H1 (cell line): ENCODE results near the gene TANC1. TPM values are rescaled to one million over a fixed set of nuclear protein-coding genes. Genes with fewer than 3 reads are reported as not detected.

ENCODE experiments used
- CTCF ChIA-PET: fragments of 300-600 bp; sonication (Branson Sonifier 250); formaldehyde crosslinking; loops from one replicate; lab custom pipeline; 2021; ENCODE audit not compliant: partially characterized antibody; lab: Charles Lee
- POLR2A ChIA-PET: fragments of 300-600 bp; sonication (Branson Sonifier 250); formaldehyde crosslinking; loops from one replicate; lab custom pipeline; 2021; ENCODE audit warnings: inconsistent platforms; ENCODE audit not compliant: partially characterized antibody; lab: Charles Lee
- DNase-seq, 2 experiments: peaks; one replicate each; pipeline versions ENCODE4 v3.0.0 to v3.0.0-alpha.2; 2010 to 2022; ENCODE audit warnings: low spot score in 2 of 2, low read depth in 1 of 2, mixed read lengths in 1 of 2
- FAIRE-seq: peaks from 2 replicates; lab custom pipeline; 2011; peaks lifted over from hg19 to GRCh38; lab: Jason Lieb, UNC
- H2AFZ ChIP-seq: 2 replicates; pipeline ENCODE4 v1.8.1; 2012; ENCODE audit warnings: low read length, inconsistent platforms
- H2AK5ac ChIP-seq: 2 replicates; pipeline ENCODE4 v1.6.1; 2013; ENCODE audit warnings: low read depth, low read length
- H2BK120ac ChIP-seq: replicated peaks from 2 replicates; pipeline ENCODE3; 2013; ENCODE audit warnings: low read depth, low read length, inconsistent platforms
- H2BK12ac ChIP-seq: 2 replicates; pipeline ENCODE4 v1.6.1; 2013; ENCODE audit warnings: low read depth, low read length
- H2BK15ac ChIP-seq: 2 replicates; pipeline ENCODE4 v1.6.1; 2013; ENCODE audit warnings: low read length
- H2BK20ac ChIP-seq: 2 replicates; pipeline ENCODE4 v1.6.1; 2013; ENCODE audit warnings: low read length
- H2BK5ac ChIP-seq: 2 replicates; pipeline ENCODE4 v1.6.1; 2013; ENCODE audit warnings: low read depth, low read length
- H3K14ac ChIP-seq: 2 replicates; pipeline ENCODE4 v1.6.1; 2013; ENCODE audit warnings: inconsistent platforms; ENCODE audit not compliant: insufficient read length
- H3K18ac ChIP-seq: 2 replicates; pipeline ENCODE4 v1.6.1; 2013; ENCODE audit warnings: low read length; ENCODE audit errors: extremely low read depth
- H3K23ac ChIP-seq: 2 replicates; pipeline ENCODE4 v1.6.1; 2013; ENCODE audit warnings: inconsistent platforms; ENCODE audit not compliant: insufficient read length
- H3K23me2 ChIP-seq: 2 replicates; pipeline ENCODE4 v1.6.1; 2013; ENCODE audit warnings: low read depth, low read length
- H3K27ac ChIP-seq: 2 replicates; pipeline ENCODE4 v1.6.1; 2011; ENCODE audit warnings: low read depth, low read length, inconsistent platforms
- H3K27me3 ChIP-seq, 4 experiments: replicated peaks in 1 of 4; 1 replicate in 1 of 4; 2 replicates in 3 of 4; pipeline versions ENCODE4 v1.6.1 to v1.8.1; 2011 to 2013; ENCODE audit warnings: low read length in 3 of 4, mild to moderate bottlenecking in 3 of 4, inconsistent platforms in 2 of 4, mixed read lengths in 2 of 4, moderate library complexity in 1 of 4; ENCODE audit not compliant: control insufficient read depth in 3 of 4, insufficient read depth in 3 of 4; ENCODE audit errors: extremely low read depth in 1 of 4
- H3K36me3 ChIP-seq, 4 experiments: 2 replicates each; pipeline versions ENCODE4 v1.6.1 to v1.8.1; 2011 to 2013; ENCODE audit warnings: mild to moderate bottlenecking in 4 of 4, low read length in 3 of 4, moderate library complexity in 2 of 4, control low read depth in 1 of 4, inconsistent platforms in 1 of 4; ENCODE audit not compliant: insufficient read depth in 4 of 4, control insufficient read depth in 2 of 4
- H3K4ac ChIP-seq: replicated peaks from 2 replicates; pipeline ENCODE3; 2013; ENCODE audit warnings: low read length, low read depth, mixed read lengths, inconsistent platforms; ENCODE audit not compliant: insufficient read length
- H3K4me1 ChIP-seq, 4 experiments: replicated peaks in 1 of 4; 1 replicate in 1 of 4; 2 replicates in 3 of 4; pipeline versions ENCODE4 v1.6.1 to v1.8.1; 2011 to 2013; ENCODE audit warnings: low read length in 3 of 4, inconsistent platforms in 2 of 4, mixed read lengths in 1 of 4; ENCODE audit not compliant: insufficient read depth in 4 of 4, control insufficient read depth in 3 of 4
- H3K4me2 ChIP-seq, 2 experiments: 2 replicates each; pipeline versions ENCODE4 v1.6.1 to v1.8.1; 2011 to 2013; ENCODE audit warnings: low read depth in 2 of 2, low read length in 2 of 2, control low read depth in 1 of 2, inconsistent platforms in 1 of 2, mild to moderate bottlenecking in 1 of 2; ENCODE audit not compliant: insufficient read depth in 1 of 2
- H3K4me3 ChIP-seq, 4 experiments: fragments of 200-600, 300-600 bp in 1 of 4; sonication (generic), shearing (Covaris generic), sonication (Bioruptor Twin) in 1 of 4; 2 replicates each; pipeline versions ENCODE4 v1.5.1 to v1.8.1; 2011 to 2016; ENCODE audit warnings: low read length in 4 of 4, low read depth in 3 of 4, control low read depth in 2 of 4, inconsistent platforms in 2 of 4, mild to moderate bottlenecking in 2 of 4, mixed read lengths in 1 of 4, moderate library complexity in 1 of 4; ENCODE audit not compliant: insufficient read depth in 2 of 4; ENCODE audit errors: extremely low read depth in 1 of 4
- H3K56ac ChIP-seq: replicated peaks from 2 replicates; pipeline ENCODE3; 2013; ENCODE audit warnings: low read depth, mild to moderate bottlenecking, mixed read lengths, low read length, inconsistent platforms; ENCODE audit not compliant: insufficient read length
- H3K79me1 ChIP-seq: 2 replicates; pipeline ENCODE4 v1.6.1; 2013; ENCODE audit warnings: low read depth, low read length, control low read depth
- H3K79me2 ChIP-seq, 2 experiments: 2 replicates each; pipeline versions ENCODE4 v1.6.1 to v1.8.1; 2012 to 2013; ENCODE audit warnings: low read length in 2 of 2, mild to moderate bottlenecking in 2 of 2, inconsistent platforms in 1 of 2; ENCODE audit not compliant: insufficient read depth in 2 of 2, control insufficient read depth in 1 of 2
- H3K9ac ChIP-seq, 4 experiments: replicated peaks in 1 of 4; 1 replicate in 1 of 4; 2 replicates in 3 of 4; pipeline versions ENCODE4 v1.6.1 to v1.8.1; 2011 to 2013; ENCODE audit warnings: low read depth in 3 of 4, low read length in 3 of 4, control low read depth in 2 of 4, mild to moderate bottlenecking in 2 of 4, moderate library complexity in 2 of 4, inconsistent platforms in 1 of 4; ENCODE audit errors: extremely low read depth in 1 of 4
- H3K9me3 ChIP-seq, 2 experiments: 2 replicates each; pipeline versions ENCODE4 v1.6.1 to v1.8.1; 2012 to 2013; ENCODE audit warnings: mild to moderate bottlenecking in 2 of 2, moderate library complexity in 2 of 2, control low read depth in 1 of 2, inconsistent platforms in 1 of 2, low read depth in 1 of 2, low read length in 1 of 2, mixed read lengths in 1 of 2; ENCODE audit not compliant: insufficient read depth in 2 of 2
- H4K20me1 ChIP-seq, 2 experiments: replicated peaks in 1 of 2; 2 replicates each; pipeline versions ENCODE3 to v1.8.1; 2011 to 2013; ENCODE audit warnings: inconsistent platforms in 2 of 2, low read length in 2 of 2, mild to moderate bottlenecking in 1 of 2; ENCODE audit not compliant: insufficient read depth in 2 of 2, control insufficient read depth in 1 of 2
- H4K5ac ChIP-seq: 2 replicates; pipeline ENCODE4 v1.6.1; 2013; ENCODE audit warnings: low read length, low read depth, mixed read lengths, inconsistent platforms; ENCODE audit not compliant: insufficient read length
- H4K8ac ChIP-seq: 2 replicates; pipeline ENCODE4 v1.8.0; 2013; ENCODE audit warnings: mild to moderate bottlenecking, moderate library complexity, low read length, inconsistent platforms; ENCODE audit not compliant: insufficient read depth; ENCODE audit errors: extremely low read depth
- H4K91ac ChIP-seq: replicated peaks from 2 replicates; pipeline ENCODE3; 2013; ENCODE audit warnings: low read length, mixed read lengths, inconsistent platforms; ENCODE audit not compliant: insufficient read length
- ASH2L ChIP-seq: fragments of 200-600, 300-600 bp; sonication (generic); IDR thresholded peaks from one replicate; pipeline ENCODE4 v1.7.1; 2017; ENCODE audit warnings: low read length
- BCL11A ChIP-seq, 2 experiments: IDR thresholded peaks; one replicate each; pipeline ENCODE4 v1.6.1; 2011; ENCODE audit warnings: low read depth in 2 of 2, low read length in 2 of 2, mild to moderate bottlenecking in 2 of 2
- CHD1 ChIP-seq: IDR thresholded peaks from 2 replicates; pipeline ENCODE4 v1.6.1; 2012; ENCODE audit warnings: low read depth, low read length, improper control_type of control experiment
- CTBP2 ChIP-seq: IDR thresholded peaks from 2 replicates; pipeline ENCODE4 v1.7.0; 2011; ENCODE audit warnings: borderline replicate concordance, mild to moderate bottlenecking, moderate library complexity, mixed read lengths, low read length; ENCODE audit not compliant: insufficient read depth, insufficient read length
- HDAC2 ChIP-seq, 2 experiments: fragments of 300-600 bp in 1 of 2; sonication (generic) in 1 of 2; IDR thresholded peaks; 2 replicates each; pipeline ENCODE4 v1.6.1; 2011 to 2012; ENCODE audit warnings: low read depth in 2 of 2, low read length in 2 of 2, mild to moderate bottlenecking in 2 of 2, moderate library complexity in 2 of 2, borderline replicate concordance in 1 of 2, inconsistent platforms in 1 of 2
- KDM5A ChIP-seq: fragments of 200-600 bp; IDR thresholded peaks from 2 replicates; pipeline ENCODE4 v1.7.1; 2012; ENCODE audit warnings: mild to moderate bottlenecking, low read length, inconsistent platforms, mixed read lengths
- PHF8 ChIP-seq: fragments of 200-600 bp; sonication (generic); conservative IDR thresholded peaks from 2 replicates; pipeline ENCODE4 v1.7.1; 2012; ENCODE audit warnings: low read depth, mild to moderate bottlenecking, inconsistent platforms, low read length, moderate library complexity
- RBBP5 ChIP-seq: IDR thresholded peaks from 2 replicates; pipeline ENCODE4 v1.7.1; 2012; ENCODE audit warnings: low read depth, mild to moderate bottlenecking, inconsistent platforms, low read length, moderate library complexity, borderline replicate concordance
- RFX5 ChIP-seq: IDR thresholded peaks from 2 replicates; pipeline ENCODE4 v1.6.1; 2011; ENCODE audit warnings: low read depth, low read length, improper control_type of control experiment, borderline replicate concordance
- SP1 ChIP-seq: IDR thresholded peaks from 2 replicates; pipeline ENCODE4 v1.6.1; 2011; ENCODE audit warnings: low read depth, low read length
- SP4 ChIP-seq: IDR thresholded peaks from 2 replicates; pipeline ENCODE4 v1.6.1; 2012; ENCODE audit warnings: low read length, inconsistent platforms
- TAF7 ChIP-seq: optimal IDR thresholded peaks from 2 replicates; pipeline ENCODE3; 2011; ENCODE audit warnings: low read depth, mild to moderate bottlenecking, inconsistent platforms, low read length, moderate library complexity, borderline replicate concordance
- TCF12 ChIP-seq: IDR thresholded peaks from 2 replicates; pipeline ENCODE4 v1.6.1; 2011; ENCODE audit warnings: low read depth, mild to moderate bottlenecking, low read length
- TEAD4 ChIP-seq: IDR thresholded peaks from 2 replicates; pipeline ENCODE4 v1.6.1; 2012; ENCODE audit warnings: low read depth, low read length, inconsistent platforms, mixed read lengths
- ZNF274 ChIP-seq: IDR thresholded peaks from 2 replicates; pipeline ENCODE4 v1.7.0; 2012; ENCODE audit warnings: low read length, borderline replicate concordance; ENCODE audit errors: extremely low read depth
- WGBS, 2 experiments: shearing (Covaris generic) in 1 of 2; methylation state at CpG; one replicate each; pipeline versions ENCODE4 v1.1.6 to v1.1.7; 2013 to 2015; ENCODE audit warnings: low lambda C conversion rate in 2 of 2, mixed read lengths in 2 of 2, inconsistent platforms in 1 of 2, low coverage in 1 of 2, missing lambda C conversion rate in 1 of 2; ENCODE audit not compliant: insufficient replicate concordance in 2 of 2, insufficient coverage in 1 of 2, insufficient read length in 1 of 2; ENCODE audit errors: extremely low coverage in 1 of 2, missing lambda C conversion rate in 1 of 2; 5-methylcytosine and 5-hydroxymethylcytosine counted together
- polyA plus RNA-seq, 7 experiments: library from polyadenylated mRNA; depleted of rRNA in 3 of 7; stranded (reverse) in 5 of 7; unstranded in 2 of 7; fragments of >200 nt in 5 of 7; fragments of 200-250 nt in 2 of 7; gene quantifications; 1 replicate in 5 of 7; 2 replicates in 1 of 7; 4 replicates in 1 of 7; pipeline versions ENCODE4 v1.2.1 to v1.2.3, GENCODE V29; 2011 to 2013; ENCODE audit warnings: missing spikeins in 2 of 7, mixed read lengths in 2 of 7
- total RNA-seq: library from RNA; stranded (reverse); fragmentation: NEBNext Ultra II Directional; extraction: Animal tissue kit (Norgen Biotek cat#: 25700); gene quantifications from 2 replicates; pipeline ENCODE4 v1.2.1, GENCODE V29; 2021

TANC1 gene
- total and polyA plus RNA-seq, 2 of the 8 experiments (the other 6 are each of a cell fraction or from before 2014, with no cell fraction given), result 4.1 to 7.6 TPM

- H3K79me1 ChIP-seq, result no peaks in the 10 kb centered on the region
- no peak overlapping the region for H4K5ac ChIP-seq
- H3K56ac ChIP-seq, result no peak overlapping the region
- no peak overlapping the region for H2BK20ac ChIP-seq
- no peaks in the 10 kb centered on the region for H3K27me3 ChIP-seq
- POLR2A ChIA-PET, result no interaction called here
- no peak overlapping the region for H3K23ac ChIP-seq
- no peak overlapping the region for H2BK12ac ChIP-seq
- no peak overlapping the region for H2AFZ ChIP-seq
- WGBS, 2 experiments, result 81% methylated on average over 4 of the region's 4 CpGs; no CpG with 5 or more reads in 1 of the 2 experiments
- H3K9ac ChIP-seq, result no peak overlapping the region
- DNase-seq, result no peak
- H2BK120ac ChIP-seq, result no peak overlapping the region
- H2AK5ac ChIP-seq, result no peak overlapping the region
- no peak overlapping the region for H3K27ac ChIP-seq
- no peak overlapping the region for H3K18ac ChIP-seq
- no peaks in the 10 kb centered on the region for H3K23me2 ChIP-seq
- no peaks in the 10 kb centered on the region for H4K20me1 ChIP-seq
- H4K91ac ChIP-seq, result no peak overlapping the region
- no peak overlapping the region for H3K14ac ChIP-seq
- H3K4me3 ChIP-seq, result no peak overlapping the region
- H3K79me2 ChIP-seq, result no peaks in the 10 kb centered on the region
- no peak overlapping the region for H3K4me2 ChIP-seq
- no peak for FAIRE-seq
- H2BK5ac ChIP-seq, result no peak overlapping the region
- no peaks in the 10 kb centered on the region for H3K9me3 ChIP-seq
- no peak overlapping the region for H3K4ac ChIP-seq
- no peak overlapping the region for H4K8ac ChIP-seq
- no peak overlapping the region for H2BK15ac ChIP-seq
- no peaks in the 10 kb centered on the region for H3K36me3 ChIP-seq
- CTCF ChIA-PET, result interaction anchor here (1.1 to 3.7 kb wide), 6 partner anchors 9 to 64 kb away, joined by 3 to 19 read pairs (median 4); no protein-coding TSS in a partner anchor
- peaks cover 0 to 4% (median 0%) of the 10 kb centered on the region in 4 experiments; a peak in 3 of 7 replicates for H3K4me1 ChIP-seq
- no peak for TF ChIP-seq CTBP2
- no peak for TF ChIP-seq CHD1
- no peak for TF ChIP-seq TCF12
- TF ChIP-seq KDM5A, result no peak
- no peak for TF ChIP-seq ASH2L
- TF ChIP-seq BCL11A (IDR thresholded peaks at IDR 0.05; ENCODE audit: low read depth in 2 of 2, low read length in 2 of 2), result no peak
- TF ChIP-seq SP1, result no peak
- no peak for TF ChIP-seq TAF7
- TF ChIP-seq RFX5, result no peak
- no peak for TF ChIP-seq ZNF274
- no peak for TF ChIP-seq RBBP5
- TF ChIP-seq PHF8, result no peak
- TF ChIP-seq TEAD4, result no peak
- TF ChIP-seq HDAC2 (IDR thresholded peaks at IDR 0.05; ENCODE audit: borderline replicate concordance in 1 of 2, low read depth in 2 of 2, low read length in 2 of 2), result no peak
- no peak for TF ChIP-seq SP4
These were observed 192.0 kb downstream of the TANC1 start for GRCh38 chr2:159160412-159160811.
